ENCODE results near the gene ASPDH. TPM values are rescaled to one million over a fixed set of nuclear protein-coding genes. Genes with fewer than 3 reads are reported as not detected.

Gene ASPDH
- total and polyA plus RNA-seq, 2 donors (not counting 1 experiment from before 2014, with no cell fraction given): not detected

GRCh38 chr19:50537306-50537685 lies 23.6 kb upstream of the ASPDH start:
- no peak overlapping the region for H3K4me3 ChIP-seq (ENCODE audit: control extremely low read depth in 1 of 5, extremely low read depth in 1 of 5, insufficient read depth in 1 of 5, low read depth in 2 of 5, low read length in 4 of 5)
- H3K4me1 ChIP-seq (ENCODE audit: control insufficient read depth in 2 of 2, insufficient read depth in 2 of 2, low read length in 2 of 2): no peaks in the 10 kb centered on the region
- no peaks in the 10 kb centered on the region for H4K20me1 ChIP-seq (ENCODE audit: control insufficient read depth, insufficient read depth, low read length, poor library complexity, severe bottlenecking)
- Mint-ChIP-seq H3K4me1 (no peaks in the 10 kb centered on the region), H3K27ac (no peak overlapping the region), H3K27me3 (peaks cover 18% of the 10 kb centered on the region), H3K4me3 (no peak overlapping the region), H3K9me3 (ENCODE audit: insufficient read depth) (peaks cover 11% of the 10 kb centered on the region)
- H3K36me3 ChIP-seq (replicated peaks in 1 of 2; ENCODE audit: control extremely low read depth in 1 of 2, control insufficient read depth in 1 of 2, extremely low read depth in 1 of 2, insufficient read depth in 2 of 2, low read length in 1 of 2): no peaks in the 10 kb centered on the region
- no peak overlapping the region for H3K27ac ChIP-seq (ENCODE audit: low read length in 2 of 2)
- DNase-seq (no peak), ATAC-seq (ENCODE audit: low read depth) (no peak)
- no peak overlapping the region for H2AFZ ChIP-seq (ENCODE audit: insufficient read depth, low read depth, low read length, poor library complexity, severe bottlenecking)
- ChIA-PET POLR2A (no interaction called here), CTCF (interaction anchor here (0.7 to 4.0 kb wide), 9 partner anchors 14 to 389 kb away, joined by 3 to 17 read pairs (median 5); no protein-coding TSS in a partner anchor)
- H3K9ac ChIP-seq (ENCODE audit: low read length): no peak overlapping the region
- H3K79me2 ChIP-seq (ENCODE audit: control insufficient read depth, insufficient read depth, low read length): no peaks in the 10 kb centered on the region
- WGBS (ENCODE audit: insufficient coverage): 75% methylated on average over 18 of the region's 18 CpGs
- intact Hi-C loops (cut with micrococcal nuclease): loop anchor here (1.0 kb wide), 1 partner anchor 246 kb away; no protein-coding TSS in a partner anchor
- no peak for TF ChIP-seq CTCF (IDR thresholded peaks at IDR 0.05)
- no peak for TF ChIP-seq EZH2 (IDR thresholded peaks at IDR 0.05; ENCODE audit: borderline replicate concordance, insufficient read depth, low read depth, low read length, poor library complexity, severe bottlenecking)
- peaks cover 0 to 13% (median 12%) of the 10 kb centered on the region in 3 donors for H3K9me3 ChIP-seq (ENCODE audit: control extremely low read depth in 1 of 3, control insufficient read depth in 2 of 3, insufficient read depth in 1 of 3, low read length in 2 of 3)
- no peak overlapping the region for H3K4me2 ChIP-seq (replicated peaks; ENCODE audit: low read depth, low read length, poor library complexity, severe bottlenecking)
- peaks cover 0 to 8% (median 1%) of the 10 kb centered on the region in 4 experiments for H3K27me3 ChIP-seq (replicated peaks in 1 of 4; ENCODE audit: control extremely low read depth in 1 of 4, control insufficient read depth in 3 of 4, insufficient read depth in 4 of 4, low read length in 3 of 4)

- H3K27me3 ChIP-seq (replicated peaks in 1 of 4; ENCODE audit: control extremely low read depth in 1 of 4, control insufficient read depth in 3 of 4, insufficient read depth in 4 of 4, low read length in 3 of 4): peaks cover 0 to 8% (median 2%) of the 10 kb centered on the region in 4 experiments
- no peaks in the 10 kb centered on the region for H3K4me1 ChIP-seq (ENCODE audit: control insufficient read depth in 2 of 2, insufficient read depth in 2 of 2, low read length in 2 of 2)
- intact Hi-C loops (cut with micrococcal nuclease): loop anchor here (1.0 kb wide), 1 partner anchor 247 kb away; no protein-coding TSS in a partner anchor
- WGBS (ENCODE audit: insufficient coverage): 91% methylated on average over 16 of the region's 16 CpGs
- H3K4me3 ChIP-seq (ENCODE audit: control extremely low read depth in 1 of 5, extremely low read depth in 1 of 5, insufficient read depth in 1 of 5, low read depth in 2 of 5, low read length in 4 of 5): no peak overlapping the region
- no peaks in the 10 kb centered on the region for H4K20me1 ChIP-seq (ENCODE audit: control insufficient read depth, insufficient read depth, low read length, poor library complexity, severe bottlenecking)
- H3K9ac ChIP-seq (ENCODE audit: low read length): no peak overlapping the region
- DNase-seq (no peak), ATAC-seq (ENCODE audit: low read depth) (no peak)
- peaks cover 0 to 18% (median 12%) of the 10 kb centered on the region in 3 donors for H3K9me3 ChIP-seq (ENCODE audit: control extremely low read depth in 1 of 3, control insufficient read depth in 2 of 3, insufficient read depth in 1 of 3, low read length in 2 of 3)
- ChIA-PET POLR2A (interaction anchor here (0.6 kb wide), 1 partner anchor 27 kb away, joined by 3 read pairs; no protein-coding TSS in a partner anchor), CTCF (interaction anchor here (0.7 to 4.0 kb wide), 7 partner anchors 13 to 385 kb away, joined by 3 to 17 read pairs (median 5); no protein-coding TSS in a partner anchor)
- no peak overlapping the region for H3K4me2 ChIP-seq (replicated peaks; ENCODE audit: low read depth, low read length, poor library complexity, severe bottlenecking)
- Mint-ChIP-seq H3K27me3 (peaks cover 20% of the 10 kb centered on the region), H3K4me3 (no peak overlapping the region), H3K27ac (no peak overlapping the region), H3K4me1 (no peaks in the 10 kb centered on the region), H3K9me3 (ENCODE audit: insufficient read depth) (peaks cover 11% of the 10 kb centered on the region)
- TF ChIP-seq EZH2 (IDR thresholded peaks at IDR 0.05; ENCODE audit: borderline replicate concordance, insufficient read depth, low read depth, low read length, poor library complexity, severe bottlenecking) (no peak), CTCF (IDR thresholded peaks at IDR 0.05) (no peak)
- H3K27ac ChIP-seq (ENCODE audit: low read length in 2 of 2): no peak overlapping the region
- H3K36me3 ChIP-seq (replicated peaks in 1 of 2; ENCODE audit: control extremely low read depth in 1 of 2, control insufficient read depth in 1 of 2, extremely low read depth in 1 of 2, insufficient read depth in 2 of 2, low read length in 1 of 2): no peaks in the 10 kb centered on the region
- no peak overlapping the region for H2AFZ ChIP-seq (ENCODE audit: insufficient read depth, low read depth, low read length, poor library complexity, severe bottlenecking)
- no peaks in the 10 kb centered on the region for H3K79me2 ChIP-seq (ENCODE audit: control insufficient read depth, insufficient read depth, low read length)
Observed at GRCh38 chr19:50536662-50537305, 23.1 kb upstream of the ASPDH start.
